Caco-2 (cell line): ENCODE data around the gene FGFRL1. TPM values are rescaled to one million over a fixed set of nuclear protein-coding genes. Genes with fewer than 3 reads are reported as not detected.

Source experiments
- BruUV-seq: library from RNA; stranded (reverse); fragments of 400-500 nt; replicated peaks from 2 replicates; lab custom pipeline; 2021; lab: Mats Ljungman, UMichigan
- CTCF ChIA-PET: fragments of 300-600 bp; sonication (Branson Sonifier 250); formaldehyde crosslinking; loops from one replicate; lab custom pipeline; 2022; ENCODE audit warnings: antibody characterized with exemption; lab: Charles Lee
- POLR2A ChIA-PET: fragments of 300-600 bp; sonication (Branson Sonifier 250); formaldehyde crosslinking; loops from one replicate; lab custom pipeline; 2022; ENCODE audit warnings: antibody characterized with exemption; lab: Charles Lee
- DNase-seq, 2 experiments: peaks; one replicate each; pipeline versions ENCODE4 v3.0.0 to v3.0.0-alpha.2; 2020 to 2022
- H3K27me3 ChIP-seq: replicated peaks from 2 replicates; pipeline ENCODE4 v1.6.0; 2011; ENCODE audit warnings: low read length; ENCODE audit not compliant: control insufficient read depth, insufficient read depth
- H3K36me3 ChIP-seq: 2 replicates; pipeline ENCODE4 v1.5.1; 2011; ENCODE audit warnings: low read length; ENCODE audit not compliant: control insufficient read depth, insufficient read depth
- H3K4me1 ChIP-seq: fragments of 250-450 bp; sonication (Bioruptor Pico); 2 replicates; pipeline ENCODE4 v1.5.1; 2020; ENCODE audit warnings: mild to moderate bottlenecking
- H3K4me3 ChIP-seq: 2 replicates; pipeline ENCODE4 v1.5.1; 2011; ENCODE audit warnings: low read depth, mild to moderate bottlenecking, control low read depth, low read length
- H3K9me3 ChIP-seq: fragments of 250-450 bp; sonication (Bioruptor Pico); 2 replicates; pipeline ENCODE4 v1.5.1; 2020; ENCODE audit warnings: mild to moderate bottlenecking, moderate library complexity
- H3K27ac Mint-ChIP-seq: one replicate; pipeline ENCODE4 v1.8.0; 2022; ENCODE audit warnings: mixed read lengths; ENCODE audit not compliant: unreplicated experiment
- H3K27me3 Mint-ChIP-seq: one replicate; pipeline ENCODE4 v1.8.0; 2022; ENCODE audit warnings: mixed read lengths; ENCODE audit not compliant: insufficient read depth, unreplicated experiment
- H3K36me3 Mint-ChIP-seq: one replicate; pipeline ENCODE4 v1.8.0; 2022; ENCODE audit warnings: mild to moderate bottlenecking, mixed read lengths; ENCODE audit not compliant: insufficient read depth, unreplicated experiment
- H3K4me1 Mint-ChIP-seq: one replicate; pipeline ENCODE4 v1.8.0; 2022; ENCODE audit warnings: low read depth, mixed read lengths; ENCODE audit not compliant: unreplicated experiment
- H3K4me3 Mint-ChIP-seq: one replicate; pipeline ENCODE4 v1.8.0; 2022; ENCODE audit warnings: mild to moderate bottlenecking, moderate library complexity, mixed read lengths; ENCODE audit not compliant: unreplicated experiment
- H3K9me3 Mint-ChIP-seq: one replicate; pipeline ENCODE4 v1.8.0; 2022; ENCODE audit warnings: mixed read lengths; ENCODE audit not compliant: unreplicated experiment
- CTCF ChIP-seq, 2 experiments: fragments of 200-600 bp in 1 of 2; IDR thresholded peaks; 1 replicate in 1 of 2; 2 replicates in 1 of 2; pipeline versions ENCODE4 v1.5.1 to v1.8.0; 2011 to 2022; ENCODE audit warnings: antibody characterized with exemption in 1 of 2, control low read depth in 1 of 2, inconsistent platforms in 1 of 2, low read depth in 1 of 2, low read length in 1 of 2, mild to moderate bottlenecking in 1 of 2, moderate library complexity in 1 of 2; ENCODE audit not compliant: insufficient read depth in 1 of 2, severe bottlenecking in 1 of 2, unreplicated experiment in 1 of 2
- intact Hi-C: fragments of 100-400 bp; cut with micrococcal nuclease; formaldehyde crosslinking; loops from one replicate; pipeline ENCODE4 v1.10.0; 2022; ENCODE audit not compliant: unreplicated experiment
- total RNA-seq: library from RNA; stranded (reverse); gene quantifications from 2 replicates; pipeline ENCODE4 v1.2.3, GENCODE V29; 2022

FGFRL1 gene
- total RNA-seq, 1 experiment from 2014 or later, result 26.0 TPM

GRCh38 chr4:1044469-1045192 is 33.2 kb downstream of the FGFRL1 start:
- Mint-ChIP-seq H3K9me3 (no peaks in the 10 kb centered on the region), H3K27ac (peak overlapping the region; percentile 70), H3K4me3 (peak overlapping the region; percentile 34), H3K27me3 (no peaks in the 10 kb centered on the region), H3K4me1 (peaks cover 6% of the 10 kb centered on the region), H3K36me3 (no peaks in the 10 kb centered on the region)
- CTCF ChIA-PET, result no interaction called here
- peak in 1 of 2 experiments; percentile 25 for DNase-seq
- peaks cover 33% of the 10 kb centered on the region for H3K4me1 ChIP-seq
- intact Hi-C loops, result no loop called here
- no peaks in the 10 kb centered on the region for H3K36me3 ChIP-seq
- H3K9me3 ChIP-seq, result no peaks in the 10 kb centered on the region
- no peak overlapping the region for H3K4me3 ChIP-seq
- no TSS peak for BruUV-seq
- POLR2A ChIA-PET, result interaction anchor here (0.6 kb wide), 1 partner anchor 336 kb away, joined by 4 read pairs; no protein-coding TSS in a partner anchor
- TF ChIP-seq CTCF (IDR thresholded peaks at IDR 0.05; ENCODE audit: insufficient read depth in 1 of 2, low read depth in 1 of 2, low read length in 1 of 2, severe bottlenecking in 1 of 2, unreplicated experiment in 1 of 2), result no peak
- no peaks in the 10 kb centered on the region for H3K27me3 ChIP-seq

DNA sequence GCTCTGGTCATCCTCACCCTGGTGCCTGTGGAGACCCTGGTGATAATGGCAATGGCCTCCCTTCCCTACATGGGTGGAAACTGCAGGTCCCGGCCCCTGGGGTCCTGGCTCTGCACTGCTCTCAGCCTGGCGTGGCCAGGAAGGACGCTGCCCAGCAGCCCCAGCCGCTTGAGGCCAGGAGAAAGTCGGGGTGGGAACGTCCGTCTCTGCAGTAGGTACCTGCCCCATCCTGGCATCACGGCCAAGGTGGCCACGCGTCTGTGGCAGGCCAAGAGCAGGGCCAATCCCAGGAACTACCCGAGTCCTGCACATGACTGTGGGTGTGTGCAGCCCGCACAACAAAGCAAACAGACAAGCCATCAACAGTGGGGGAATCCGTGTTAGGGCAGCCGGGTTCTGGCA is 33.8 kb downstream of the FGFRL1 start:
- peak overlapping the region; percentile 59 for H3K4me3 Mint-ChIP-seq
- no peak overlapping the region; the same call in 1 of the 2 replicates for H3K4me3 ChIP-seq

More for the DNA sequence above, 33.8 kb downstream of the FGFRL1 start:
- TF ChIP-seq CTCF (IDR thresholded peaks at IDR 0.05; ENCODE audit: insufficient read depth in 1 of 2, low read depth in 1 of 2, low read length in 1 of 2, severe bottlenecking in 1 of 2, unreplicated experiment in 1 of 2), result no peak
- H3K27me3 Mint-ChIP-seq, result no peaks in the 10 kb centered on the region
- Histone ChIP-seq H3K9me3 (no peaks in the 10 kb centered on the region), H3K36me3 (no peaks in the 10 kb centered on the region), H3K27me3 (no peaks in the 10 kb centered on the region), H3K4me1 (peaks cover 33% of the 10 kb centered on the region)
- H3K36me3 Mint-ChIP-seq, result no peaks in the 10 kb centered on the region
- CTCF ChIA-PET, result no interaction called here
- H3K9me3 Mint-ChIP-seq, result no peaks in the 10 kb centered on the region
- peaks cover 6% of the 10 kb centered on the region for H3K4me1 Mint-ChIP-seq
- intact Hi-C loops, result no loop called here
- DNase-seq, result peak in 1 of 2 experiments; percentile 31
- POLR2A ChIA-PET, result interaction anchor here (0.6 kb wide), 1 partner anchor 337 kb away, joined by 4 read pairs; no protein-coding TSS in a partner anchor
- H3K27ac Mint-ChIP-seq, result no peak overlapping the region
- BruUV-seq, result no TSS peak
